Retina (tissue), 1 donor: ENCODE data around the gene ALDH1B1.

Experiments used
- DNase-seq: peaks from one replicate; pipeline ENCODE4 v3.0.0-alpha.2; 2016

The ALDH1B1 gene

GRCh38 chr9:38417003-38417945 lies 24.8 kb downstream of the ALDH1B1 start:
- peak; percentile 19 for DNase-seq

- no peak for DNase-seq
Observed at GRCh38 chr9:38418366-38418765, 25.9 kb downstream of the ALDH1B1 start.

GRCh38 chr9:38419181-38419580 lies 26.7 kb downstream of the ALDH1B1 start:
- no peak for DNase-seq

- peak; percentile 88 for DNase-seq
Observed at GRCh38 chr9:38421498-38422211, 29.2 kb downstream of the ALDH1B1 start.

- DNase-seq = peak; percentile 40
Observed at GRCh38 chr9:38422555-38423260, 30.2 kb downstream of the ALDH1B1 start.

- DNase-seq = no peak
Observed at GRCh38 chr9:38423273-38423972, 30.9 kb downstream of the ALDH1B1 start.

GRCh38 chr9:38423973-38424843 lies 31.7 kb downstream of the ALDH1B1 start, which contains the start of gene IGFBPL1:
Gene IGFBPL1, minus strand, starts transcription at chr9:38424454. Its CDS starts 30 bp downstream, at chr9:38424424.
- peak; percentile 86 for DNase-seq

GRCh38 chr9:38424918-38425317 lies 32.4 kb downstream of the ALDH1B1 start:
- no peak for DNase-seq

- no peak for DNase-seq
Observed at GRCh38 chr9:38428062-38428461, 35.6 kb downstream of the ALDH1B1 start.

- DNase-seq = no peak
Observed at GRCh38 chr9:38431116-38431515, 38.6 kb downstream of the ALDH1B1 start.

- peak; percentile 45 for DNase-seq
Observed at GRCh38 chr9:38432922-38433510, 40.5 kb downstream of the ALDH1B1 start.

GRCh38 chr9:38434365-38434764 lies 41.9 kb downstream of the ALDH1B1 start:
- no peak for DNase-seq

- DNase-seq = no peak
Observed at GRCh38 chr9:38434853-38435252, 42.4 kb downstream of the ALDH1B1 start.

- no peak for DNase-seq
Observed at GRCh38 chr9:38435521-38435920, 43.0 kb downstream of the ALDH1B1 start.

GRCh38 chr9:38436708-38437107 lies 44.2 kb downstream of the ALDH1B1 start:
- DNase-seq = no peak

- no peak for DNase-seq
Observed at GRCh38 chr9:38437193-38437823, 44.8 kb downstream of the ALDH1B1 start.

GRCh38 chr9:38439291-38439915 lies 46.9 kb downstream of the ALDH1B1 start:
- DNase-seq = no peak

- DNase-seq = no peak
Observed at GRCh38 chr9:38439916-38440301, 47.4 kb downstream of the ALDH1B1 start.

GRCh38 chr9:38440516-38440915 lies 48.0 kb downstream of the ALDH1B1 start:
- DNase-seq = no peak
